Gastroesophageal sphincter (tissue), 4 donors: Measurements from ENCODE around the gene UGGT1. TPM values are rescaled to one million over a fixed set of nuclear protein-coding genes. Genes with fewer than 3 reads are reported as not detected.

Source experiments
- ATAC-seq: fragments of 150-250 bp; one replicate; pipeline ENCODE4 v1.9.1; 2016; ENCODE audit warnings: mild to moderate bottlenecking, moderate library complexity
- H3K27ac ChIP-seq, 4 donors: fragments of 200-600 bp; sonication (generic) in 3 of 4; 1 replicate in 3 of 4; 2 replicates in 1 of 4; pipeline ENCODE4 v1.5.1; 2016 to 2019
- H3K27me3 ChIP-seq: fragments of 200-600 bp; sonication (generic); one replicate; pipeline ENCODE4 v1.5.1; 2019
- H3K36me3 ChIP-seq, 2 donors: fragments of 200-600 bp; sonication (generic); one replicate each; pipeline ENCODE4 v1.5.1; 2019; ENCODE audit warnings: control low read depth in 1 of 2
- H3K4me1 ChIP-seq, 3 donors: fragments of 200-600 bp; sonication (generic); 1 replicate in 2 of 3; 2 replicates in 1 of 3; pipeline ENCODE4 v1.5.1; 2016 to 2019; ENCODE audit warnings: control low read depth in 2 of 3
- H3K4me3 ChIP-seq, 2 donors: fragments of 200-600 bp; sonication (generic); one replicate each; pipeline ENCODE4 v1.5.1; 2019; ENCODE audit warnings: mild to moderate bottlenecking in 1 of 2, moderate library complexity in 1 of 2
- H3K9me3 ChIP-seq, 3 donors: fragments of 200-600 bp; sonication (generic); one replicate each; pipeline ENCODE4 v1.5.1; 2017 to 2019; ENCODE audit warnings: control low read depth in 2 of 3
- CTCF ChIP-seq, 4 experiments: fragments of 200-600 bp in 2 of 4; fragments of 450-650 bp in 2 of 4; sonication (generic) in 1 of 4; IDR thresholded peaks; one replicate each; pipeline ENCODE4 v1.5.1; 2017 to 2019; ENCODE audit warnings: antibody characterized with exemption in 4 of 4, mild to moderate bottlenecking in 2 of 4, moderate library complexity in 2 of 4
- EP300 ChIP-seq: sonication (generic); formaldehyde crosslinking; IDR thresholded peaks from one replicate; pipeline ENCODE4 v1.6.1; 2017; ENCODE audit warnings: antibody characterized with exemption, mild to moderate bottlenecking
- POLR2A ChIP-seq, 2 donors: fragments of 450-650 bp; IDR thresholded peaks; one replicate each; pipeline ENCODE4 v1.6.1; 2017; ENCODE audit warnings: antibody characterized with exemption in 2 of 2, mild to moderate bottlenecking in 2 of 2, moderate library complexity in 1 of 2
- POLR2AphosphoS5 ChIP-seq: sonication (generic); formaldehyde crosslinking; IDR thresholded peaks from one replicate; pipeline ENCODE4 v1.6.1; 2017; ENCODE audit warnings: antibody characterized with exemption
- WGBS, 2 donors: methylation state at CpG; one replicate each; pipeline ENCODE4 v1.1.5; 2018; ENCODE audit warnings: low coverage in 1 of 2; 5-methylcytosine and 5-hydroxymethylcytosine counted together
- total RNA-seq, 4 donors: library from RNA; depleted of rRNA; stranded (reverse); fragments of >200 nt; gene quantifications; one replicate each; pipeline ENCODE4 v1.1.0, GENCODE V29; 2016

Gene UGGT1
- total RNA-seq, 4 donors from 2014 or later = 35.5 to 55.4 (median 43.4) TPM

GRCh38 chr2:128090575-128090944 is 440 bp upstream of the UGGT1 start:
- H3K4me1 ChIP-seq = peaks cover 0 to 32% (median 5%) of the 10 kb centered on the region in 3 donors
- no peak for TF ChIP-seq POLR2A (IDR thresholded peaks at IDR 0.05)
- TF ChIP-seq EP300 = no peak
- TF ChIP-seq CTCF (IDR thresholded peaks at IDR 0.05) = no peak
- TF ChIP-seq POLR2AphosphoS5 = no peak
- ATAC-seq = peak; percentile 5
- no peaks in the 10 kb centered on the region for H3K27me3 ChIP-seq
- H3K36me3 ChIP-seq = peaks cover 0 to 7% of the 10 kb centered on the region in 2 donors
- H3K27ac ChIP-seq = peak overlapping the region; percentile 75 to 88 (median 81)
- no peaks in the 10 kb centered on the region for H3K9me3 ChIP-seq
- peak overlapping the region; percentile 64 to 93 for H3K4me3 ChIP-seq
- WGBS, 2 donors = 0 to 4% methylated on average over 4 of the region's 4 CpGs

GRCh38 chr2:128091726-128092080 is 703 bp downstream of the UGGT1 start:
- peaks cover 0 to 32% (median 5%) of the 10 kb centered on the region in 3 donors for H3K4me1 ChIP-seq
- WGBS, 2 donors = 1% methylated on average over 9 of the region's 9 CpGs
- no peak for TF ChIP-seq CTCF (IDR thresholded peaks at IDR 0.05)
- no peak for TF ChIP-seq POLR2A (IDR thresholded peaks at IDR 0.05)
- no peak for TF ChIP-seq POLR2AphosphoS5
- no peak for TF ChIP-seq EP300
- ATAC-seq = no peak
- no peaks in the 10 kb centered on the region for H3K9me3 ChIP-seq
- no peaks in the 10 kb centered on the region for H3K27me3 ChIP-seq
- peak overlapping the region; percentile 64 to 93 for H3K4me3 ChIP-seq
- H3K36me3 ChIP-seq = peaks cover 0 to 7% of the 10 kb centered on the region in 2 donors
- H3K27ac ChIP-seq = peak overlapping the region in 3 of 4 donors; percentile 76 to 88 (median 86)

GRCh38 chr2:128092656-128093055 is 1.7 kb downstream of the UGGT1 start:
- Histone ChIP-seq H3K4me3 (no peak overlapping the region), H3K27me3 (no peaks in the 10 kb centered on the region), H3K36me3 (peaks cover 0 to 10% of the 10 kb centered on the region in 2 donors), H3K4me1 (peaks cover 0 to 32% (median 5%) of the 10 kb centered on the region in 3 donors), H3K9me3 (no peaks in the 10 kb centered on the region), H3K27ac (no peak overlapping the region)
- TF ChIP-seq EP300 (no peak), POLR2A (IDR thresholded peaks at IDR 0.05) (no peak), POLR2AphosphoS5 (no peak), CTCF (IDR thresholded peaks at IDR 0.05) (no peak)
- no peak for ATAC-seq
- WGBS, 2 donors = 43 to 50% methylated on average over 1 to 2 of the region's 3 CpGs

GRCh38 chr2:128093762-128094161 is 2.8 kb downstream of the UGGT1 start:
- Histone ChIP-seq H3K27me3 (no peaks in the 10 kb centered on the region), H3K27ac (no peak overlapping the region), H3K36me3 (peaks cover 0 to 21% of the 10 kb centered on the region in 2 donors), H3K4me3 (no peak overlapping the region), H3K4me1 (peaks cover 0 to 32% (median 5%) of the 10 kb centered on the region in 3 donors), H3K9me3 (no peaks in the 10 kb centered on the region)
- ATAC-seq = no peak
- TF ChIP-seq EP300 (no peak), POLR2AphosphoS5 (no peak), CTCF (IDR thresholded peaks at IDR 0.05) (no peak), POLR2A (IDR thresholded peaks at IDR 0.05) (no peak)
- 67 to 75% methylated on average over 3 to 5 of the region's 5 CpGs for WGBS, 2 donors

GRCh38 chr2:128095201-128095600 is 4.2 kb downstream of the UGGT1 start:
- H3K27ac ChIP-seq = no peak overlapping the region
- no peaks in the 10 kb centered on the region for H3K27me3 ChIP-seq
- no peak overlapping the region for H3K4me3 ChIP-seq
- peaks cover 0 to 29% (median 5%) of the 10 kb centered on the region in 3 donors for H3K4me1 ChIP-seq
- H3K36me3 ChIP-seq = peaks cover 0 to 35% of the 10 kb centered on the region in 2 donors
- no peak for TF ChIP-seq EP300
- no peak for TF ChIP-seq POLR2AphosphoS5
- no peak for TF ChIP-seq POLR2A (IDR thresholded peaks at IDR 0.05)
- no peak for TF ChIP-seq CTCF (IDR thresholded peaks at IDR 0.05)
- ATAC-seq = no peak
- no peaks in the 10 kb centered on the region for H3K9me3 ChIP-seq
- 41 to 49% methylated on average over 3 of the region's 3 CpGs for WGBS, 2 donors
